Psoas muscle (tissue), 8 donors: ENCODE measurements around the gene ICAM3. TPM values are rescaled to one million over a fixed set of nuclear protein-coding genes. Genes with fewer than 3 reads are reported as not detected.

ENCODE experiments used
- ATAC-seq, 4 donors: fragments of 200-7000 bp; cut with Tn5 transposase; one replicate each; pipeline ENCODE4 v1.9.1; 2020; ENCODE audit warnings: moderate library complexity in 3 of 4, mild to moderate bottlenecking in 2 of 4
- DNase-seq, 2 donors: peaks; one replicate each; pipeline ENCODE4 v3.0.0-alpha.2; 2020
- H3K27ac ChIP-seq: fragments of 200-600 bp; one replicate; pipeline ENCODE4 v1.8.0; 2022
- H3K27me3 ChIP-seq, 3 donors: fragments of 200-600 bp in 1 of 3; one replicate each; pipeline versions ENCODE4 v1.6.1 to v1.8.0; 2013 to 2022; ENCODE audit warnings: low read length in 2 of 3, mild to moderate bottlenecking in 2 of 3, moderate library complexity in 1 of 3; ENCODE audit not compliant: insufficient read depth in 3 of 3
- H3K36me3 ChIP-seq, 2 donors: fragments of 200-600 bp in 1 of 2; one replicate each; pipeline versions ENCODE4 v1.6.1 to v1.8.0; 2013 to 2022; ENCODE audit warnings: low read depth in 1 of 2, mild to moderate bottlenecking in 1 of 2, moderate library complexity in 1 of 2; ENCODE audit not compliant: insufficient read depth in 1 of 2
- H3K4me1 ChIP-seq: fragments of 200-600 bp; one replicate; pipeline ENCODE4 v1.8.0; 2022
- H3K4me3 ChIP-seq: fragments of 200-600 bp; one replicate; pipeline ENCODE4 v1.8.0; 2022; ENCODE audit warnings: mild to moderate bottlenecking
- H3K9me3 ChIP-seq: fragments of 200-600 bp; one replicate; pipeline ENCODE4 v1.8.0; 2022
- WGBS, 3 donors: extraction: QIAGEN DNeasy Blood & Tissue Kit; methylation state at CpG; one replicate each; pipeline versions ENCODE4 v1.1.6 to v1.1.7; 2013; 5-methylcytosine and 5-hydroxymethylcytosine counted together
- intact Hi-C, 2 donors: fragments of 100-400 bp; cut with DNase I; formaldehyde crosslinking; loops; one replicate each; pipeline versions ENCODE4 v1.11.0 to v1.14.2; 2022
- polyA plus RNA-seq, 3 donors: library from polyadenylated mRNA; stranded (reverse); fragments of 200-250 nt; gene quantifications; one replicate each; pipeline ENCODE4 v1.2.3, GENCODE V29; 2013
- total RNA-seq, 4 donors: library from RNA; stranded (reverse); fragmentation: NEBNext Ultra II Directional in 2 of 4; extraction: Animal tissue kit (Norgen Biotek cat#: 25700) in 2 of 4; gene quantifications; one replicate each; pipeline versions ENCODE4 v1.2.1 to v1.2.4, GENCODE V29; 2021 to 2023
- TF ChIP-seq, protein P1 (sequence below): fragments of 200-600 bp; IDR thresholded peaks from one replicate; pipeline ENCODE4 v1.8.0; 2022; ENCODE audit warnings: antibody characterized with exemption
- donor health status: healthy with polysubstance abuse.
- donor health status: DM: no; HTN: no; CAD: no; lungs with moderate emphysema.
- donor health status: Bipolar disorder and iron deficiency.
- donor health status: healthy.
- donor health status: DM: yes; HTN: yes; CAD: no.
- donor health status: DM: no; HTN: no; CAD: no.
- donor health status: DM: no; HTN: no; CAD: no.
- donor health status: DM: yes; HTN: yes; CAD: no.

The ICAM3 gene
- total and polyA plus RNA-seq, 7 donors = 6.4 to 10.1 (median 8.4) TPM

DNA sequence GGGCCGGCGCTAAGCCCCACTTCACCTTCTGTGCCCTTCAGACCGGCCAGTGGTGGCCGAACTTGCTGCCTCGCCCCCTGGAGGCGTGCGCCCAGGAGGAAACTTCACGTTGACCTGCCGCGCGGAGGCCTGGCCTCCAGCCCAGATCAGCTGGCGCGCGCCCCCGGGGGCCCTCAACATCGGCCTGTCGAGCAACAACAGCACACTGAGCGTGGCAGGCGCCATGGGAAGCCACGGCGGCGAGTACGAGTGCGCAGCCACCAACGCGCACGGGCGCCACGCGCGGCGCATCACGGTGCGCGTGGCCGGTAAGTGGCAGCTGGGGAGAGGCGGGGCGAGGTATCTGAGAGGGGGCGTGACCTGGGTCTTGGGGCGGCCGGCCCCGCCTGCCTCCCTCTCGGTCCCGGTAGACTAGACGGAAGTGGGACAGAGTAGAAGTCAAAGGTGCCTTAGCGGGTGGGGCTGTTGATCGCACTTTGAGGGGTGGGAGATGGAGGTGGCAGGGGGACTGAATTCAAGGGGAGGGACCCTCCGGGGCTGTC, 44.0 kb downstream of the ICAM3 start:
- Histone ChIP-seq H3K27ac (no peak overlapping the region), H3K9me3 (no peaks in the 10 kb centered on the region), H3K36me3 (no peaks in the 10 kb centered on the region), H3K4me3 (peak overlapping the region; percentile 28), H3K4me1 (peaks cover 23% of the 10 kb centered on the region), H3K27me3 (peaks cover 0 to 73% (median 48%) of the 10 kb centered on the region in 3 donors)
- 0 to 2% (median 1%) methylated on average over 48 of the region's 48 CpGs for WGBS, 3 donors
- TF ChIP-seq, protein P1, sequence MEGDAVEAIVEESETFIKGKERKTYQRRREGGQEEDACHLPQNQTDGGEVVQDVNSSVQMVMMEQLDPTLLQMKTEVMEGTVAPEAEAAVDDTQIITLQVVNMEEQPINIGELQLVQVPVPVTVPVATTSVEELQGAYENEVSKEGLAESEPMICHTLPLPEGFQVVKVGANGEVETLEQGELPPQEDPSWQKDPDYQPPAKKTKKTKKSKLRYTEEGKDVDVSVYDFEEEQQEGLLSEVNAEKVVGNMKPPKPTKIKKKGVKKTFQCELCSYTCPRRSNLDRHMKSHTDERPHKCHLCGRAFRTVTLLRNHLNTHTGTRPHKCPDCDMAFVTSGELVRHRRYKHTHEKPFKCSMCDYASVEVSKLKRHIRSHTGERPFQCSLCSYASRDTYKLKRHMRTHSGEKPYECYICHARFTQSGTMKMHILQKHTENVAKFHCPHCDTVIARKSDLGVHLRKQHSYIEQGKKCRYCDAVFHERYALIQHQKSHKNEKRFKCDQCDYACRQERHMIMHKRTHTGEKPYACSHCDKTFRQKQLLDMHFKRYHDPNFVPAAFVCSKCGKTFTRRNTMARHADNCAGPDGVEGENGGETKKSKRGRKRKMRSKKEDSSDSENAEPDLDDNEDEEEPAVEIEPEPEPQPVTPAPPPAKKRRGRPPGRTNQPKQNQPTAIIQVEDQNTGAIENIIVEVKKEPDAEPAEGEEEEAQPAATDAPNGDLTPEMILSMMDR = no peak
- ATAC-seq = no peak
- intact Hi-C loops = no loop called here
- no peak for DNase-seq

DNA sequence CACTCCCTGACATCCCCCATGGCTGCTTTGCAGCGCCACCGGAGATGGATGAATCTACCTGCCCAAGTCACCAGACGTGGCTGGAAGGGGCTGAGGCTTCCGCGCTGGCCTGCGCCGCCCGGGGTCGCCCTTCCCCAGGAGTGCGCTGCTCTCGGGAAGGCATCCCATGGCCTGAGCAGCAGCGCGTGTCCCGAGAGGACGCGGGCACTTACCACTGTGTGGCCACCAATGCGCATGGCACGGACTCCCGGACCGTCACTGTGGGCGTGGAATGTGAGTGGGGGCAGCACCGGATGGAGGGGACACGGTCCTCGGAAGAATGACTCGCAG, 45.1 kb downstream of the ICAM3 start:
- H3K4me1 ChIP-seq = peaks cover 32% of the 10 kb centered on the region
- TF ChIP-seq, protein P1 = no peak
- H3K9me3 ChIP-seq = no peaks in the 10 kb centered on the region
- H3K36me3 ChIP-seq = no peaks in the 10 kb centered on the region
- no peak overlapping the region for H3K4me3 ChIP-seq
- no peak for DNase-seq
- H3K27ac ChIP-seq = no peak overlapping the region
- intact Hi-C loops = no loop called here
- H3K27me3 ChIP-seq = peaks cover 0 to 84% (median 53%) of the 10 kb centered on the region in 3 donors
- 2 to 5% (median 3%) methylated on average over 25 of the region's 25 CpGs for WGBS, 3 donors
- no peak for ATAC-seq

DNA sequence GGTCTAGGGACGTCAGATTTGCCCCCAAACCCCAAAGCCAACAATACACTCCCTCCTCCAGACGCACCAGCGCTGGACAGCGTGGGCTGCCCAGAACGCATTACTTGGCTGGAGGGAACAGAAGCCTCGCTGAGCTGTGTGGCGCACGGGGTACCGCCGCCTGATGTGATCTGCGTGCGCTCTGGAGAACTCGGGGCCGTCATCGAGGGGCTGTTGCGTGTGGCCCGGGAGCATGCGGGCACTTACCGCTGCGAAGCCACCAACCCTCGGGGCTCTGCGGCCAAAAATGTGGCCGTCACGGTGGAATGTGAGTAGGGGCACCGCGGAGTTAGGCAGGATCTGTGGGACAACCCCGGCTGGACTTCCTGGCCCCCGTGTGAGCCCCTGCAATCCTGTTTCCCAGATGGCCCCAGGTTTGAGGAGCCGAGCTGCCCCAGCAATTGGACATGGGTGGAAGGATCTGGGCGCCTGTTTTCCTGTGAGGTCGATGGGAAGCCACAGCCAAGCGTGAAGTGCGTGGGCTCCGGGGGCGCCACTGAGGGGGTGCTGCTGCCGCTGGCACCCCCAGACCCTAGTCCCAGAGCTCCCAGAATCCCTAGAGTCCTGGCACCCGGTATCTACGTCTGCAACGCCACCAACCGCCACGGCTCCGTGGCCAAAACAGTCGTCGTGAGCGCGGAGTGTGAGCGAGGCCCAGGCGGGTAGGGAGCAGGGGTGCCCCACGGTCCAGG, 45.6 kb downstream of the ICAM3 start:
- Histone ChIP-seq H3K9me3 (no peaks in the 10 kb centered on the region), H3K27me3 (peaks cover 0 to 89% (median 57%) of the 10 kb centered on the region in 3 donors), H3K27ac (no peak overlapping the region), H3K4me3 (no peak overlapping the region), H3K4me1 (peaks cover 37% of the 10 kb centered on the region), H3K36me3 (no peaks in the 10 kb centered on the region)
- DNase-seq (no peak), ATAC-seq (no peak)
- TF ChIP-seq, protein P1 = no peak
- intact Hi-C loops = no loop called here
- WGBS, 3 donors = 8 to 10% (median 10%) methylated on average over 48 to 49 of the region's 49 CpGs

DNA sequence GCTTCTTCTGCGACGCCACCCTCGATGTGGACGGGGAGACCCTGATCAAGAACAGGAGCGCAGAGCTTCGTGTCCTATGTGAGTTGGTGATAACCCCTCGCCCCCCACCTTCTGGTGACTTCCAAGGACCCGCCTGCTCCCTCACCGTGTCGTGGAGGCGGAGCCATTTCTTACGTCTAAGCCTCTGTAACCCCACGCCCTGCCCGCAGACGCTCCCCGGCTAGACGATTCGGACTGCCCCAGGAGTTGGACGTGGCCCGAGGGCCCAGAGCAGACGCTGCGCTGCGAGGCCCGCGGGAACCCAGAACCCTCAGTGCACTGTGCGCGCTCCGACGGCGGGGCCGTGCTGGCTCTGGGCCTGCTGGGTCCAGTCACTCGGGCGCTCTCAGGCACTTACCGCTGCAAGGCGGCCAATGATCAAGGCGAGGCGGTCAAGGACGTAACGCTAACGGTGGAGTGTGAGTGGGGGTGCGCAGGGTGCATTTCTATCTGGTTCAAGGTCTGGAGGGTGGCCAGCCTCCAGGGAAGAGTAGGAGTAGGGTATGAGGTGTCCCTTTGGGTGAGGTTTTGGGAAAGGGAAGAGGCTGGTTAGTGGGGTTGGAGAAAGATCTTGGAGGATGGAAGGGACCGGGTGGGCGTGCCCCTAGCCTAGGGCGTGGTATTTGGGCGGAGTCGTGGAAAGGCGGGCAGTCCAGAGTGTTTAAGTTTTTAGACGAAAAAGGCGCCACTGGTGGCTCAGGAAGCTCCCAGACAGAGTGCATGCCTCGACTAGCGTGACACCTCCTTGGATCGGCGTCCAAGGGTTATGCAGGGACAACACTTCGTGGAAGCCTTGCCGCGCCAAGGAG, 46.4 kb downstream of the ICAM3 start:
- H3K27ac ChIP-seq = no peak overlapping the region
- peaks cover 0 to 97% (median 61%) of the 10 kb centered on the region in 3 donors for H3K27me3 ChIP-seq
- TF ChIP-seq, protein P1 = no peak
- 10 to 12% (median 11%) methylated on average over 56 of the region's 56 CpGs for WGBS, 3 donors
- peak overlapping the region; percentile 64 for H3K4me3 ChIP-seq
- peaks cover 43% of the 10 kb centered on the region for H3K4me1 ChIP-seq
- DNase-seq = peak in 1 of 2 donors; percentile 53
- H3K9me3 ChIP-seq = no peaks in the 10 kb centered on the region
- intact Hi-C loops = no loop called here
- no peaks in the 10 kb centered on the region for H3K36me3 ChIP-seq
- ATAC-seq = no peak
